ENCODE data around the gene SOBP.

- TF ChIP-seq POLR2A (IDR thresholded peaks at IDR 0.05) (no peak), CTCF (IDR thresholded peaks at IDR 0.05) (no peak)
Observed at GRCh38 chr6:107666981-107667601, 177.2 kb downstream of the SOBP start.
